Spleen (tissue), 11 donors: ENCODE data around the gene SORCS1. TPM values are rescaled to one million over a fixed set of nuclear protein-coding genes. Genes with fewer than 3 reads are reported as not detected.

Experiments used
- DNase-seq: peaks from one replicate; pipeline ENCODE4 v3.0.0-alpha.2; 2020
- H3K27ac ChIP-seq, 8 donors: fragments of 200-600 bp; sonication (generic) in 7 of 8; 1 replicate in 4 of 8; 2 replicates in 4 of 8; pipeline versions ENCODE4 v1.5.0 to v1.8.0; 2016 to 2021; ENCODE audit warnings: inconsistent platforms in 4 of 8, mild to moderate bottlenecking in 4 of 8, moderate library complexity in 1 of 8
- H3K27me3 ChIP-seq, 7 donors: fragments of 200-600 bp; sonication (generic) in 6 of 7; replicated peaks in 1 of 7; 1 replicate in 4 of 7; 2 replicates in 3 of 7; pipeline versions ENCODE4 v1.5.0 to v1.8.0; 2016 to 2021; ENCODE audit warnings: inconsistent platforms in 3 of 7, mild to moderate bottlenecking in 1 of 7
- H3K36me3 ChIP-seq, 6 donors: fragments of 200-600 bp; sonication (generic) in 5 of 6; 1 replicate in 4 of 6; 2 replicates in 2 of 6; pipeline versions ENCODE4 v1.5.0 to v1.8.0; 2016 to 2021; ENCODE audit warnings: inconsistent platforms in 2 of 6
- H3K4me1 ChIP-seq, 6 donors: fragments of 200-600 bp; sonication (generic) in 5 of 6; 1 replicate in 3 of 6; 2 replicates in 3 of 6; pipeline versions ENCODE4 v1.5.0 to v1.8.0; 2016 to 2021; ENCODE audit warnings: inconsistent platforms in 3 of 6
- H3K4me3 ChIP-seq, 8 donors: fragments of 200-600 bp; sonication (generic) in 7 of 8; 1 replicate in 4 of 8; 2 replicates in 4 of 8; pipeline versions ENCODE4 v1.5.0 to v1.8.0; 2016 to 2021; ENCODE audit warnings: inconsistent platforms in 4 of 8, mild to moderate bottlenecking in 4 of 8, moderate library complexity in 2 of 8
- H3K9me3 ChIP-seq, 8 donors: fragments of 200-600 bp; sonication (generic) in 7 of 8; 1 replicate in 4 of 8; 2 replicates in 4 of 8; pipeline versions ENCODE4 v1.5.0 to v1.8.0; 2016 to 2021; ENCODE audit warnings: inconsistent platforms in 4 of 8
- POLR2A ChIP-seq, 3 donors: fragments of 450-650 bp; IDR thresholded peaks; one replicate each; pipeline ENCODE4 v1.5.1; 2017; ENCODE audit warnings: antibody characterized with exemption in 3 of 3, mild to moderate bottlenecking in 1 of 3
- POLR2AphosphoS5 ChIP-seq, 3 donors: sonication (generic); formaldehyde crosslinking; IDR thresholded peaks; one replicate each; pipeline ENCODE4 v1.5.1; 2017; ENCODE audit warnings: antibody characterized with exemption in 3 of 3
- WGBS, 5 donors: extraction: QIAGEN DNeasy Blood & Tissue Kit in 3 of 5; methylation state at CpG; one replicate each; pipeline versions ENCODE4 v1.1.5 to v1.1.7; 2013 to 2018; 5-methylcytosine and 5-hydroxymethylcytosine counted together
- intact Hi-C: fragments of 100-400 bp; cut with DNase I; formaldehyde crosslinking; loops from one replicate; pipeline ENCODE4 v1.15.0; 2023; ENCODE audit warnings: low total_unique reads
- polyA plus RNA-seq, 3 donors: library from polyadenylated mRNA; stranded (reverse); fragments of 200-250 nt; gene quantifications; one replicate each; pipeline ENCODE4 v1.2.1, GENCODE V29; 2013
- total RNA-seq, 7 donors: library from RNA; depleted of rRNA in 3 of 7; stranded (reverse); fragments of >200 nt in 3 of 7; fragmentation: NEBNext Ultra II Directional in 4 of 7; extraction: Animal tissue kit (Norgen Biotek cat#: 25700) in 4 of 7; gene quantifications; one replicate each; pipeline versions ENCODE4 v1.1.0 to v1.2.1, GENCODE V29; 2016 to 2021
- TF ChIP-seq, protein P1 (sequence below), 11 experiments: fragments of 200-600 bp in 7 of 11; fragments of 450-650 bp in 4 of 11; sonication (generic) in 4 of 11; IDR thresholded peaks in 8 of 11; conservative IDR thresholded peaks in 3 of 11; 1 replicate in 7 of 11; 2 replicates in 4 of 11; pipeline versions ENCODE4 v1.4.0 to v1.8.0; 2016 to 2021; ENCODE audit warnings: antibody characterized with exemption in 11 of 11, inconsistent platforms in 4 of 11, mild to moderate bottlenecking in 1 of 11
- donor health status: healthy with polysubstance abuse.
- donor health status: DM: no; HTN: no; CAD: no; lungs with moderate emphysema.
- donor health status: DM: no; HTN: no; CAD: no.
- donor health status: Bipolar disorder and iron deficiency.
- donor health status: healthy.
- donor health status: DM: no; HTN: no; CAD: no.
- donor health status: DM: yes; HTN: yes; CAD: no.

SORCS1 gene
- total and polyA plus RNA-seq, 10 donors, result 0.67 to 2.7 (median 1.6) TPM

- H3K4me1 ChIP-seq, result no peaks in the 10 kb centered on the region
- peaks cover 0 to 33% (median 27%) of the 10 kb centered on the region in 8 donors for H3K9me3 ChIP-seq
- TF ChIP-seq, protein P1, sequence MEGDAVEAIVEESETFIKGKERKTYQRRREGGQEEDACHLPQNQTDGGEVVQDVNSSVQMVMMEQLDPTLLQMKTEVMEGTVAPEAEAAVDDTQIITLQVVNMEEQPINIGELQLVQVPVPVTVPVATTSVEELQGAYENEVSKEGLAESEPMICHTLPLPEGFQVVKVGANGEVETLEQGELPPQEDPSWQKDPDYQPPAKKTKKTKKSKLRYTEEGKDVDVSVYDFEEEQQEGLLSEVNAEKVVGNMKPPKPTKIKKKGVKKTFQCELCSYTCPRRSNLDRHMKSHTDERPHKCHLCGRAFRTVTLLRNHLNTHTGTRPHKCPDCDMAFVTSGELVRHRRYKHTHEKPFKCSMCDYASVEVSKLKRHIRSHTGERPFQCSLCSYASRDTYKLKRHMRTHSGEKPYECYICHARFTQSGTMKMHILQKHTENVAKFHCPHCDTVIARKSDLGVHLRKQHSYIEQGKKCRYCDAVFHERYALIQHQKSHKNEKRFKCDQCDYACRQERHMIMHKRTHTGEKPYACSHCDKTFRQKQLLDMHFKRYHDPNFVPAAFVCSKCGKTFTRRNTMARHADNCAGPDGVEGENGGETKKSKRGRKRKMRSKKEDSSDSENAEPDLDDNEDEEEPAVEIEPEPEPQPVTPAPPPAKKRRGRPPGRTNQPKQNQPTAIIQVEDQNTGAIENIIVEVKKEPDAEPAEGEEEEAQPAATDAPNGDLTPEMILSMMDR (IDR thresholded peaks at IDR 0.05 in 8 of 11, conservative IDR thresholded peaks at IDR 0.05 in 3 of 11), result no peak
- TF ChIP-seq POLR2A (IDR thresholded peaks at IDR 0.05) (no peak), POLR2AphosphoS5 (IDR thresholded peaks at IDR 0.05) (no peak)
- H3K27me3 ChIP-seq, result no peaks in the 10 kb centered on the region
- DNase-seq, result no peak
- WGBS, 5 donors, result 90 to 100% (median 93%) methylated on average over 1 of the region's 1 CpG
- no peak overlapping the region for H3K4me3 ChIP-seq
- no peak overlapping the region for H3K27ac ChIP-seq
- H3K36me3 ChIP-seq, result no peaks in the 10 kb centered on the region
- intact Hi-C loops, result no loop called here
These were observed 12.4 kb downstream of the SORCS1 start for GRCh38 chr10:107152087-107152486.

GRCh38 chr10:107148906-107149305 is 15.6 kb downstream of the SORCS1 start:
- TF ChIP-seq POLR2AphosphoS5 (IDR thresholded peaks at IDR 0.05) (no peak), POLR2A (IDR thresholded peaks at IDR 0.05) (no peak)
- TF ChIP-seq, protein P1 (IDR thresholded peaks at IDR 0.05 in 8 of 11, conservative IDR thresholded peaks at IDR 0.05 in 3 of 11), result no peak
- Histone ChIP-seq H3K9me3 (peaks cover 0 to 33% (median 27%) of the 10 kb centered on the region in 8 donors), H3K36me3 (no peaks in the 10 kb centered on the region), H3K27ac (no peak overlapping the region), H3K4me3 (no peak overlapping the region), H3K4me1 (no peaks in the 10 kb centered on the region), H3K27me3 (no peaks in the 10 kb centered on the region)
- WGBS, 5 donors, result 85 to 92% (median 87%) methylated on average over 6 of the region's 6 CpGs
- intact Hi-C loops, result no loop called here
- no peak for DNase-seq

DNA sequence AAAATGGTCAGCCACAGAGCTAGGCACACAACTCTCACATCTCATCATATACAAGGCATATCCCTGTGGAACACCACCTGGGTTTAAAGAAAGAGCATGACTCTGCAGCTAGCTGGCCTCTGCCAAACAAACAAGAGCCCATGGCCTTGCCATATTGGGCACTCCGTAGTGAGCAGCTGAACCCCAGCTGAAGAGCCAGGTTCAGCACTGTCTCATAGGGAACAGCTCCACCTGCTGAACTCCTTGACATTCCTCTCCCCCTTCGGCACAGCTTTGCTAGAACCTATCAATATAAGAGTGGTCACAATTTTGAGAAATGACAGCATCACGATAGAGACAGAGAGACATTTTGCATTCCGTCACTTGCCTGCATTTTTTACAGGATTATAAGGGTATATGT is 20.0 kb downstream of the SORCS1 start:
- intact Hi-C loops, result no loop called here
- TF ChIP-seq POLR2AphosphoS5 (IDR thresholded peaks at IDR 0.05) (no peak), POLR2A (IDR thresholded peaks at IDR 0.05) (no peak)
- TF ChIP-seq, protein P1 (IDR thresholded peaks at IDR 0.05 in 8 of 11, conservative IDR thresholded peaks at IDR 0.05 in 3 of 11), result no peak
- no peak for DNase-seq
- Histone ChIP-seq H3K36me3 (no peaks in the 10 kb centered on the region), H3K27me3 (no peaks in the 10 kb centered on the region), H3K27ac (no peak overlapping the region), H3K4me1 (no peaks in the 10 kb centered on the region), H3K4me3 (no peak overlapping the region), H3K9me3 (no peaks in the 10 kb centered on the region)
- 45 to 53% (median 46%) methylated on average over 4 of the region's 4 CpGs for WGBS, 5 donors

GRCh38 chr10:107141524-107142061 is 22.9 kb downstream of the SORCS1 start:
- no peaks in the 10 kb centered on the region for H3K4me1 ChIP-seq
- no peak for DNase-seq
- intact Hi-C loops, result no loop called here
- H3K36me3 ChIP-seq, result no peaks in the 10 kb centered on the region
- TF ChIP-seq POLR2AphosphoS5 (IDR thresholded peaks at IDR 0.05) (no peak), POLR2A (IDR thresholded peaks at IDR 0.05) (no peak)
- TF ChIP-seq, protein P1 (IDR thresholded peaks at IDR 0.05 in 8 of 11, conservative IDR thresholded peaks at IDR 0.05 in 3 of 11), result no peak
- peaks cover 0 to 8% (median 0%) of the 10 kb centered on the region in 7 donors for H3K27me3 ChIP-seq
- H3K27ac ChIP-seq, result no peak overlapping the region
- H3K4me3 ChIP-seq, result no peak overlapping the region
- 54 to 74% (median 59%) methylated on average over 2 of the region's 2 CpGs for WGBS, 5 donors
- H3K9me3 ChIP-seq, result no peaks in the 10 kb centered on the region
